ENCODE results near the gene ZNF221.

- TF ChIP-seq CTCF (conservative IDR thresholded peaks at IDR 0.05; ENCODE audit: low read depth in 2 of 2) = no peak
- no peak for TF ChIP-seq EZH2 (IDR thresholded peaks at IDR 0.05; ENCODE audit: low read depth, unreplicated experiment)
- no peak for TF ChIP-seq EZH2phosphoT487 (IDR thresholded peaks at IDR 0.05; ENCODE audit: unreplicated experiment)
- no peak for TF ChIP-seq ZNF114 (CRISPR knock-in tag; IDR thresholded peaks at IDR 0.05)
- no peak for TF ChIP-seq ZNF331 (CRISPR knock-in tag; IDR thresholded peaks at IDR 0.05; ENCODE audit: low read depth)
- TF ChIP-seq POLR2AphosphoS5 (IDR thresholded peaks at IDR 0.05; ENCODE audit: low read depth) = no peak
- no peak for TF ChIP-seq CREB1 (CRISPR knock-in tag; IDR thresholded peaks at IDR 0.05; ENCODE audit: low read depth)
- TF ChIP-seq, protein P1, sequence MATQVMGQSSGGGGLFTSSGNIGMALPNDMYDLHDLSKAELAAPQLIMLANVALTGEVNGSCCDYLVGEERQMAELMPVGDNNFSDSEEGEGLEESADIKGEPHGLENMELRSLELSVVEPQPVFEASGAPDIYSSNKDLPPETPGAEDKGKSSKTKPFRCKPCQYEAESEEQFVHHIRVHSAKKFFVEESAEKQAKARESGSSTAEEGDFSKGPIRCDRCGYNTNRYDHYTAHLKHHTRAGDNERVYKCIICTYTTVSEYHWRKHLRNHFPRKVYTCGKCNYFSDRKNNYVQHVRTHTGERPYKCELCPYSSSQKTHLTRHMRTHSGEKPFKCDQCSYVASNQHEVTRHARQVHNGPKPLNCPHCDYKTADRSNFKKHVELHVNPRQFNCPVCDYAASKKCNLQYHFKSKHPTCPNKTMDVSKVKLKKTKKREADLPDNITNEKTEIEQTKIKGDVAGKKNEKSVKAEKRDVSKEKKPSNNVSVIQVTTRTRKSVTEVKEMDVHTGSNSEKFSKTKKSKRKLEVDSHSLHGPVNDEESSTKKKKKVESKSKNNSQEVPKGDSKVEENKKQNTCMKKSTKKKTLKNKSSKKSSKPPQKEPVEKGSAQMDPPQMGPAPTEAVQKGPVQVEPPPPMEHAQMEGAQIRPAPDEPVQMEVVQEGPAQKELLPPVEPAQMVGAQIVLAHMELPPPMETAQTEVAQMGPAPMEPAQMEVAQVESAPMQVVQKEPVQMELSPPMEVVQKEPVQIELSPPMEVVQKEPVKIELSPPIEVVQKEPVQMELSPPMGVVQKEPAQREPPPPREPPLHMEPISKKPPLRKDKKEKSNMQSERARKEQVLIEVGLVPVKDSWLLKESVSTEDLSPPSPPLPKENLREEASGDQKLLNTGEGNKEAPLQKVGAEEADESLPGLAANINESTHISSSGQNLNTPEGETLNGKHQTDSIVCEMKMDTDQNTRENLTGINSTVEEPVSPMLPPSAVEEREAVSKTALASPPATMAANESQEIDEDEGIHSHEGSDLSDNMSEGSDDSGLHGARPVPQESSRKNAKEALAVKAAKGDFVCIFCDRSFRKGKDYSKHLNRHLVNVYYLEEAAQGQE (IDR thresholded peaks at IDR 0.05; ENCODE audit: unreplicated experiment) = no peak
- TF ChIP-seq, protein P2, sequence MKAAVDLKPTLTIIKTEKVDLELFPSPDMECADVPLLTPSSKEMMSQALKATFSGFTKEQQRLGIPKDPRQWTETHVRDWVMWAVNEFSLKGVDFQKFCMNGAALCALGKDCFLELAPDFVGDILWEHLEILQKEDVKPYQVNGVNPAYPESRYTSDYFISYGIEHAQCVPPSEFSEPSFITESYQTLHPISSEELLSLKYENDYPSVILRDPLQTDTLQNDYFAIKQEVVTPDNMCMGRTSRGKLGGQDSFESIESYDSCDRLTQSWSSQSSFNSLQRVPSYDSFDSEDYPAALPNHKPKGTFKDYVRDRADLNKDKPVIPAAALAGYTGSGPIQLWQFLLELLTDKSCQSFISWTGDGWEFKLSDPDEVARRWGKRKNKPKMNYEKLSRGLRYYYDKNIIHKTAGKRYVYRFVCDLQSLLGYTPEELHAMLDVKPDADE (IDR thresholded peaks at IDR 0.05) = no peak
Observed at GRCh38 chr19:43997631-43998290, 46.7 kb downstream of the ZNF221 start.

Measured in GM23338 (cell line).